LoVo (cell line): ENCODE data around the gene ZFPL1.

ENCODE experiments used
- DNase-seq: peaks from one replicate; pipeline ENCODE4 v3.0.0-alpha.2; 2016; ENCODE audit warnings: low spot score

The ZFPL1 gene

GRCh38 chr11:65095427-65095826, 11.4 kb downstream of the ZFPL1 start:
- no peak for DNase-seq

GRCh38 chr11:65095974-65096806, 12.2 kb downstream of the ZFPL1 start, which contains the start of gene VPS51:
VPS51 (plus strand) TSS chr11:65096214; CDS start chr11:65096251, 37 bp downstream.
- peak; percentile 91 for DNase-seq

- DNase-seq: no peak
Measured at GRCh38 chr11:65096926-65097325, 12.9 kb downstream of the ZFPL1 start.

GRCh38 chr11:65100674-65101350, 16.8 kb downstream of the ZFPL1 start:
- DNase-seq: no peak

GRCh38 chr11:65102142-65103095, 18.4 kb downstream of the ZFPL1 start:
- DNase-seq: no peak

- DNase-seq: no peak
Measured at GRCh38 chr11:65103476-65103875, 19.5 kb downstream of the ZFPL1 start.

- no peak for DNase-seq
Measured at GRCh38 chr11:65104628-65105027, 20.6 kb downstream of the ZFPL1 start.

GRCh38 chr11:65107078-65107477, 23.1 kb downstream of the ZFPL1 start:
- DNase-seq: no peak

GRCh38 chr11:65107751-65108468, 23.9 kb downstream of the ZFPL1 start:
- DNase-seq: no peak

GRCh38 chr11:65108469-65109123, 24.6 kb downstream of the ZFPL1 start:
- DNase-seq: no peak

- DNase-seq: no peak
Measured at GRCh38 chr11:65109231-65110198, 25.5 kb downstream of the ZFPL1 start.

GRCh38 chr11:65110354-65110861, 26.4 kb downstream of the ZFPL1 start:
- DNase-seq: peak; percentile 79

- no peak for DNase-seq
Measured at GRCh38 chr11:65111159-65111743, 27.2 kb downstream of the ZFPL1 start.

- peak; percentile 96 for DNase-seq
Measured at GRCh38 chr11:65111744-65112545, 27.9 kb downstream of the ZFPL1 start, which contains the start of gene TM7SF2. TM7SF2 (plus strand) TSS chr11:65111872; CDS start chr11:65112016, 144 bp downstream.

GRCh38 chr11:65112546-65113360, 28.7 kb downstream of the ZFPL1 start:
- peak; percentile 69 for DNase-seq

- peak; percentile 26 for DNase-seq
Measured at GRCh38 chr11:65113361-65113756, 29.3 kb downstream of the ZFPL1 start.

GRCh38 chr11:65113839-65114238, 29.8 kb downstream of the ZFPL1 start:
- DNase-seq: no peak
